Lung (tissue), 12 donors: ENCODE results near the gene SUGCT. TPM values are rescaled to one million over a fixed set of nuclear protein-coding genes. Genes with fewer than 3 reads are reported as not detected.
A peak's percentile ranks its signal among the peaks of the same experiment; 100 is the strongest.

Experiments
- ATAC-seq: fragments of 200-7000 bp; cut with Tn5 transposase; one replicate; pipeline ENCODE4 v1.9.1; 2020; ENCODE audit warnings: moderate number of reproducible peaks; ENCODE audit not compliant: insufficient read depth, low FRiP score
- DNase-seq, 3 donors: peaks; one replicate each; pipeline ENCODE4 v3.0.0-alpha.2; 2013 to 2017
- H3K27ac ChIP-seq, 2 donors: one replicate each; pipeline ENCODE4 v1.5.1; 2013; ENCODE audit warnings: mild to moderate bottlenecking in 2 of 2, moderate library complexity in 2 of 2, control low read depth in 1 of 2, inconsistent platforms in 1 of 2, low read depth in 1 of 2, low read length in 1 of 2
- H3K27me3 ChIP-seq, 3 donors: one replicate each; pipeline ENCODE4 v1.5.1; 2013; ENCODE audit warnings: low read length in 2 of 3; ENCODE audit not compliant: control insufficient read depth in 3 of 3, insufficient read depth in 3 of 3
- H3K36me3 ChIP-seq, 4 donors: one replicate each; pipeline ENCODE4 v1.5.1; 2013; ENCODE audit warnings: low read length in 4 of 4, mild to moderate bottlenecking in 1 of 4, moderate library complexity in 1 of 4; ENCODE audit not compliant: control insufficient read depth in 4 of 4, insufficient read depth in 4 of 4
- H3K4me1 ChIP-seq, 5 donors: one replicate each; pipeline ENCODE4 v1.5.1; 2013; ENCODE audit warnings: low read length in 5 of 5, mild to moderate bottlenecking in 2 of 5, moderate library complexity in 1 of 5; ENCODE audit not compliant: control insufficient read depth in 5 of 5, insufficient read depth in 5 of 5
- H3K4me3 ChIP-seq: one replicate; pipeline ENCODE4 v1.5.1; 2013; ENCODE audit warnings: mild to moderate bottlenecking, control low read depth, moderate library complexity
- H3K9ac ChIP-seq, 2 donors: one replicate each; pipeline ENCODE4 v1.5.1; 2013; ENCODE audit warnings: low read length in 2 of 2, control low read depth in 1 of 2; ENCODE audit not compliant: insufficient read depth in 1 of 2
- H3K9me3 ChIP-seq, 4 donors: one replicate each; pipeline ENCODE4 v1.5.1; 2013; ENCODE audit warnings: low read length in 3 of 4, mild to moderate bottlenecking in 1 of 4, moderate library complexity in 1 of 4; ENCODE audit not compliant: control insufficient read depth in 4 of 4, insufficient read depth in 3 of 4
- WGBS, 2 donors: extraction: QIAGEN DNeasy Blood & Tissue Kit; methylation state at CpG; one replicate each; pipeline ENCODE4 v1.1.7; 2013; 5-methylcytosine and 5-hydroxymethylcytosine counted together
- polyA plus RNA-seq, 2 donors: library from polyadenylated mRNA; stranded (reverse); fragments of 200-250 nt; gene quantifications; one replicate each; pipeline ENCODE4 v1.2.1, GENCODE V29; 2013
- total RNA-seq, 2 donors: library from RNA; depleted of rRNA in 1 of 2; stranded (reverse); fragments of >200 nt in 1 of 2; gene quantifications; one replicate each; pipeline ENCODE4 v1.2.1, GENCODE V29; 2014 to 2021
- TF ChIP-seq, protein P1 (sequence below): IDR thresholded peaks from 2 replicates; pipeline ENCODE4 v1.5.1; 2012; ENCODE audit warnings: mild to moderate bottlenecking; ENCODE audit errors: control extremely low read depth, extremely low read depth
- donor health status: control.
- donor health status: control.
- donor health status: Bipolar disorder and iron deficiency.
- donor health status: healthy.
- donor health status: DM: yes; HTN: yes; CAD: no.

SUGCT gene
- total and polyA plus RNA-seq, 4 donors = 0.23 to 4.2 (median 1.8) TPM

DNA sequence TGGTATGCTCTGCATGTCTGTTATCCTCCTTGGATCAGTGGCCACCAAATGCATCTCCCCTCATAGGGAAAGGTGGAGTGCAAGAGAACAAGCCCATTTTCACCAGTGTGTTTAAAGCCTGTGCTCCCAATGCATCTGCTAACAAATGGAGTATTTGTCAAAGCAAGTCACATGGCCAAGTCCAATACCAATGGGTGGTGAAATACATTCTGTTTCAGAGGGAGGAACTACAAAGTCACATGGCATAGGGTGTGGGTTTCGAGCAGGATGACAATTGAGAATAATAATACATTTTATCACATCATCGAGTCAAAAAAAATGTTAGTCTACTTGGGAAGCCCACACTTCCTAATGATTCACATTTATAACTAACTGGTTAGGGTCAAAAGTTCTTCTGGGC is 62.7 kb downstream of the SUGCT start:
- ATAC-seq (no peak), DNase-seq (no peak)
- Histone ChIP-seq H3K9me3 (no peaks in the 10 kb centered on the region), H3K4me3 (no peak overlapping the region), H3K9ac (no peak overlapping the region), H3K4me1 (no peaks in the 10 kb centered on the region), H3K36me3 (no peaks in the 10 kb centered on the region), H3K27ac (no peak overlapping the region), H3K27me3 (no peaks in the 10 kb centered on the region)
- 84 to 90% methylated on average over 2 of the region's 2 CpGs for WGBS, 2 donors
- TF ChIP-seq, protein P1, sequence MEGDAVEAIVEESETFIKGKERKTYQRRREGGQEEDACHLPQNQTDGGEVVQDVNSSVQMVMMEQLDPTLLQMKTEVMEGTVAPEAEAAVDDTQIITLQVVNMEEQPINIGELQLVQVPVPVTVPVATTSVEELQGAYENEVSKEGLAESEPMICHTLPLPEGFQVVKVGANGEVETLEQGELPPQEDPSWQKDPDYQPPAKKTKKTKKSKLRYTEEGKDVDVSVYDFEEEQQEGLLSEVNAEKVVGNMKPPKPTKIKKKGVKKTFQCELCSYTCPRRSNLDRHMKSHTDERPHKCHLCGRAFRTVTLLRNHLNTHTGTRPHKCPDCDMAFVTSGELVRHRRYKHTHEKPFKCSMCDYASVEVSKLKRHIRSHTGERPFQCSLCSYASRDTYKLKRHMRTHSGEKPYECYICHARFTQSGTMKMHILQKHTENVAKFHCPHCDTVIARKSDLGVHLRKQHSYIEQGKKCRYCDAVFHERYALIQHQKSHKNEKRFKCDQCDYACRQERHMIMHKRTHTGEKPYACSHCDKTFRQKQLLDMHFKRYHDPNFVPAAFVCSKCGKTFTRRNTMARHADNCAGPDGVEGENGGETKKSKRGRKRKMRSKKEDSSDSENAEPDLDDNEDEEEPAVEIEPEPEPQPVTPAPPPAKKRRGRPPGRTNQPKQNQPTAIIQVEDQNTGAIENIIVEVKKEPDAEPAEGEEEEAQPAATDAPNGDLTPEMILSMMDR = no peak

GRCh38 chr7:40199076-40199802 is 64.4 kb downstream of the SUGCT start:
- H3K9me3 ChIP-seq = no peaks in the 10 kb centered on the region
- no peak overlapping the region for H3K27ac ChIP-seq
- no peak overlapping the region for H3K4me3 ChIP-seq
- no peaks in the 10 kb centered on the region for H3K4me1 ChIP-seq
- TF ChIP-seq, protein P1 = no peak
- WGBS, 2 donors = 41 to 42% methylated on average over 2 of the region's 2 CpGs
- peak in 2 of 3 donors; percentile 30 to 34 for DNase-seq
- ATAC-seq = no peak
- no peaks in the 10 kb centered on the region for H3K27me3 ChIP-seq
- no peak overlapping the region for H3K9ac ChIP-seq
- no peaks in the 10 kb centered on the region for H3K36me3 ChIP-seq

GRCh38 chr7:40200791-40201190 is 66.0 kb downstream of the SUGCT start:
- Histone ChIP-seq H3K9me3 (no peaks in the 10 kb centered on the region), H3K36me3 (no peaks in the 10 kb centered on the region), H3K27me3 (no peaks in the 10 kb centered on the region), H3K9ac (no peak overlapping the region), H3K4me3 (no peak overlapping the region), H3K27ac (no peak overlapping the region), H3K4me1 (no peaks in the 10 kb centered on the region)
- DNase-seq (peak in 1 of 3 donors; percentile 25), ATAC-seq (no peak)
- TF ChIP-seq, protein P1 = no peak
- WGBS, 2 donors = 79 to 86% methylated on average over 3 of the region's 3 CpGs
